Fibroblast of the aortic adventitia (primary cell): ENCODE measurements around the gene LIF. TPM values are rescaled to one million over a fixed set of nuclear protein-coding genes. Genes with fewer than 3 reads are reported as not detected.

Experiments used
- DNase-seq: peaks from one replicate; pipeline ENCODE4 v3.0.0-alpha.2; 2010; ENCODE audit warnings: low read depth
- H3K4me3 ChIP-seq: 2 replicates; pipeline ENCODE4 v1.5.1; 2011; ENCODE audit warnings: low read depth, mild to moderate bottlenecking, control low read depth, low read length, moderate library complexity
- CTCF ChIP-seq: IDR thresholded peaks from 2 replicates; pipeline ENCODE4 v1.5.1; 2011; ENCODE audit warnings: mild to moderate bottlenecking, low read length, control low read depth, inconsistent platforms; ENCODE audit not compliant: insufficient read depth
- total RNA-seq: library from RNA; depleted of rRNA; stranded (reverse); fragments of >200 nt; gene quantifications from 2 replicates; pipeline ENCODE4 v1.2.3, GENCODE V29; 2012; ENCODE audit warnings: low replicate concordance

The LIF gene
- total RNA-seq, 1 donor: 6.2 TPM

GRCh38 chr22:30232716-30233218, 13.8 kb downstream of the LIF start:
- DNase-seq: no peak
- no peak overlapping the region for H3K4me3 ChIP-seq
- no peak for TF ChIP-seq CTCF

GRCh38 chr22:30230787-30231461, 15.6 kb downstream of the LIF start:
- DNase-seq: no peak
- TF ChIP-seq CTCF: no peak
- no peak overlapping the region for H3K4me3 ChIP-seq

- no peak for TF ChIP-seq CTCF
- no peak overlapping the region for H3K4me3 ChIP-seq
- DNase-seq: no peak
Observed at GRCh38 chr22:30230330-30230729, 16.2 kb downstream of the LIF start.

GRCh38 chr22:30228509-30229359, 17.8 kb downstream of the LIF start:
- no peak for DNase-seq
- no peak overlapping the region for H3K4me3 ChIP-seq
- no peak for TF ChIP-seq CTCF

GRCh38 chr22:30227438-30228228, 18.9 kb downstream of the LIF start:
- TF ChIP-seq CTCF: no peak
- no peak for DNase-seq
- no peak overlapping the region for H3K4me3 ChIP-seq

GRCh38 chr22:30226192-30226832, 20.2 kb downstream of the LIF start:
- no peak for DNase-seq
- H3K4me3 ChIP-seq: no peak overlapping the region
- no peak for TF ChIP-seq CTCF
